Vagina (tissue), 2 donors: ENCODE measurements around the gene FCF1.

Experiments
- CTCF ChIP-seq, 3 experiments: fragments of 450-650 bp in 2 of 3; fragments of 200-600 bp in 1 of 3; sonication (generic) in 1 of 3; IDR thresholded peaks; one replicate each; pipeline ENCODE4 v1.5.1; 2017 to 2019; ENCODE audit warnings: antibody characterized with exemption in 3 of 3, mild to moderate bottlenecking in 2 of 3, moderate library complexity in 2 of 3
- POLR2A ChIP-seq, 2 donors: fragments of 450-650 bp; IDR thresholded peaks; one replicate each; pipeline ENCODE4 v1.6.1; 2017; ENCODE audit warnings: antibody characterized with exemption in 2 of 2, mild to moderate bottlenecking in 2 of 2, moderate library complexity in 2 of 2
- POLR2AphosphoS5 ChIP-seq, 2 donors: sonication (generic); formaldehyde crosslinking; IDR thresholded peaks; one replicate each; pipeline ENCODE4 v1.9.0; 2017; ENCODE audit warnings: antibody characterized with exemption in 2 of 2, mild to moderate bottlenecking in 2 of 2, low read depth in 1 of 2; ENCODE audit not compliant: insufficient read depth in 1 of 2

GRCh38 chr14:74684434-74684833, 28.5 kb upstream of the FCF1 start:
- TF ChIP-seq POLR2AphosphoS5 (IDR thresholded peaks at IDR 0.05; ENCODE audit: insufficient read depth in 1 of 2, low read depth in 1 of 2) (no peak), CTCF (IDR thresholded peaks at IDR 0.05) (no peak), POLR2A (IDR thresholded peaks at IDR 0.05) (no peak)
